ENCODE results near the gene ASIC1. TPM values are rescaled to one million over a fixed set of nuclear protein-coding genes. Genes with fewer than 3 reads are reported as not detected.

The ASIC1 gene
- total RNA-seq, 1 donor from 2014 or later, result 0.30 TPM

Other genes starting within 250 kb of the ASIC1 start
- gene NCKAP5L, start 229.2 kb upstream of the ASIC1 start, total RNA-seq, result 6.6 and 25.4 TPM in 2 replicates
- 4.0 and 4.3 TPM in 2 replicates for gene BCDIN3D, start 214.5 kb upstream of the ASIC1 start, total RNA-seq
- gene FAIM2, start 153.7 kb upstream of the ASIC1 start, total RNA-seq, result not detected in 2 replicates
- gene AQP2, start 106.9 kb upstream of the ASIC1 start, total RNA-seq, result 0.30 TPM in 1 of 2 replicates, not detected in the other
- gene AQP5, start 95.7 kb upstream of the ASIC1 start, total RNA-seq, result not detected in 2 replicates
- gene AQP6, start 84.6 kb upstream of the ASIC1 start, total RNA-seq, result not detected in 2 replicates
- 20.7 and 48.6 TPM in 2 replicates for gene RACGAP1, start 32.1 kb upstream of the ASIC1 start, total RNA-seq
- 53.0 and 85.0 TPM in 2 replicates for gene SMARCD1, start 27.7 kb downstream of the ASIC1 start, total RNA-seq
- gene GPD1, start 46.4 kb downstream of the ASIC1 start, total RNA-seq, result 0.69 and 0.70 TPM in 2 replicates
- 41.5 and 73.3 TPM in 2 replicates for gene COX14, start 54.6 kb downstream of the ASIC1 start, total RNA-seq
- gene CERS5, start 109.8 kb downstream of the ASIC1 start, total RNA-seq, result 55.8 and 63.7 TPM in 2 replicates
- gene LIMA1, start 225.9 kb downstream of the ASIC1 start, total RNA-seq, result 49.3 and 58.7 TPM in 2 replicates

All from renal cortical epithelial cell (primary cell).